Keratinocyte (primary cell): Measurements from ENCODE around the gene ROBO3. TPM values are rescaled to one million over a fixed set of nuclear protein-coding genes. Genes with fewer than 3 reads are reported as not detected.

Experiments
- DNase-seq: peaks from one replicate; pipeline ENCODE4 v3.0.0-alpha.2; 2011; ENCODE audit warnings: low read depth, missing footprints, low spot score
- FAIRE-seq: peaks from 2 replicates; lab custom pipeline; 2011; peaks lifted over from hg19 to GRCh38; lab: Jason Lieb, UNC
- H2AFZ ChIP-seq: 2 replicates; pipeline ENCODE4 v1.6.0; 2012; ENCODE audit warnings: low read length, control low read depth, inconsistent platforms; ENCODE audit not compliant: control insufficient read depth
- H3K27ac ChIP-seq: 2 replicates; pipeline ENCODE4 v1.5.1; 2011; ENCODE audit warnings: low read length; ENCODE audit not compliant: control insufficient read depth, insufficient read depth
- H3K27me3 ChIP-seq: 3 replicates; pipeline ENCODE4 v1.6.0; 2011; ENCODE audit warnings: low read length; ENCODE audit not compliant: control insufficient read depth, insufficient read depth; ENCODE audit errors: extremely low read depth
- H3K36me3 ChIP-seq, 2 experiments: 2 replicates in 1 of 2; 3 replicates in 1 of 2; pipeline ENCODE4 v1.5.1; 2011; ENCODE audit warnings: low read length in 2 of 2, mild to moderate bottlenecking in 1 of 2; ENCODE audit not compliant: control insufficient read depth in 2 of 2, insufficient read depth in 2 of 2; ENCODE audit errors: extremely low read depth in 1 of 2
- H3K4me1 ChIP-seq: 3 replicates; pipeline ENCODE4 v1.5.1; 2011; ENCODE audit warnings: low read length; ENCODE audit not compliant: control insufficient read depth, insufficient read depth; ENCODE audit errors: extremely low read depth
- H3K4me2 ChIP-seq: 3 replicates; pipeline ENCODE4 v1.6.0; 2011; ENCODE audit warnings: low read depth, low read length; ENCODE audit not compliant: control insufficient read depth, insufficient read depth; ENCODE audit errors: extremely low read depth
- H3K4me3 ChIP-seq, 3 experiments: fragments of 200-600 bp in 1 of 3; sonication (generic) in 1 of 3; 2 replicates in 2 of 3; 3 replicates in 1 of 3; pipeline ENCODE4 v1.5.1; 2011 to 2016; ENCODE audit warnings: low read length in 3 of 3, mild to moderate bottlenecking in 3 of 3, control low read depth in 2 of 3, inconsistent platforms in 1 of 3, low read depth in 1 of 3, mixed read lengths in 1 of 3, mixed run types in 1 of 3, moderate library complexity in 1 of 3; ENCODE audit not compliant: control insufficient read depth in 2 of 3, insufficient read depth in 2 of 3; ENCODE audit errors: extremely low read depth in 1 of 3
- H3K79me2 ChIP-seq: 2 replicates; pipeline ENCODE4 v1.6.0; 2012; ENCODE audit warnings: low read length; ENCODE audit not compliant: control insufficient read depth, insufficient read depth
- H3K9ac ChIP-seq: 3 replicates; pipeline ENCODE4 v1.6.0; 2011; ENCODE audit warnings: low read length; ENCODE audit not compliant: control insufficient read depth, insufficient read depth; ENCODE audit errors: extremely low read depth
- H3K9me1 ChIP-seq: 3 replicates; pipeline ENCODE4 v1.6.0; 2011; ENCODE audit warnings: low read length; ENCODE audit not compliant: control insufficient read depth, insufficient read depth; ENCODE audit errors: extremely low read depth
- H3K9me3 ChIP-seq: 2 replicates; pipeline ENCODE4 v1.5.1; 2012; ENCODE audit warnings: low read depth, low read length; ENCODE audit not compliant: control insufficient read depth
- H4K20me1 ChIP-seq: 3 replicates; pipeline ENCODE4 v1.6.0; 2011; ENCODE audit warnings: low read length; ENCODE audit not compliant: control insufficient read depth, insufficient read depth; ENCODE audit errors: extremely low read depth
- CTCF ChIP-seq, 3 experiments: IDR thresholded peaks in 1 of 3; conservative IDR thresholded peaks in 1 of 3; optimal IDR thresholded peaks in 1 of 3; 2 replicates in 2 of 3; 3 replicates in 1 of 3; pipeline versions ENCODE3 to v1.5.1; 2011; ENCODE audit warnings: low read length in 3 of 3, mild to moderate bottlenecking in 3 of 3, moderate library complexity in 2 of 3, control low read depth in 1 of 3, inconsistent platforms in 1 of 3; ENCODE audit not compliant: insufficient read depth in 2 of 3; ENCODE audit errors: extremely low read depth in 1 of 3
- EZH2 ChIP-seq: IDR thresholded peaks from one replicate; pipeline ENCODE4 v1.6.1; 2012; ENCODE audit warnings: inconsistent platforms, mild to moderate bottlenecking, low read length, moderate library complexity
- dilution Hi-C: fragments of 300-500 bp; cut with MboI; formaldehyde crosslinking; loops from one replicate; pipeline ENCODE4 v1.7.0; 2020; ENCODE audit warnings: low sequenced_read_pairs; ENCODE audit not compliant: extremely low pct_ligation_motif_present
- polyA plus RNA-seq, 5 experiments: library from polyadenylated mRNA; depleted of rRNA in 3 of 5; stranded (reverse) in 3 of 5; stranded (forward) in 1 of 5; unstranded in 1 of 5; fragments of >200 nt; gene quantifications; 1 replicate in 1 of 5; 2 replicates in 3 of 5; 3 replicates in 1 of 5; pipeline versions ENCODE4 v1.2.1 to v1.2.3, GENCODE V29; 2011 to 2012; ENCODE audit warnings: missing spikeins in 2 of 5, low read depth in 1 of 5, low replicate concordance in 1 of 5

Gene ROBO3
- polyA plus RNA-seq, 1 donor (not counting 4 experiments of a cell fraction or from before 2014, with no cell fraction given) = 13.6 TPM

DNA sequence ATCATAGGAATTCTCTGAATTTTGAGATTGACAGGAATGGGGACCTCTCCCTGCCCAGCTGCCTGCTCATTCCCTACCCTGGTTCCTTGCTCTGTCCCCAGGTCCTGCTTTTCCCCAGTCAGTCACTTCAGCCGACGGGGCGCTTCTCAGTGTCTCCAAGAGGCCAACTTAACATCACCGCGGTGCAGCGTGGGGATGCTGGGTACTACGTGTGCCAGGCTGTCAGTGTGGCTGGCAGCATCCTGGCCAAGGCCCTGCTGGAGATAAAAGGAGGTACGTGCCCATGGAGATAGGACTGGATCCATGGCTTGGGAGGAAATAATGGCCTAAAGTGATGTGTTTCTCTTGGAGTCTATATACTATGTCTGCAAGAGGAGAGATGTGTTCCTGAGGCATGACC, 7.0 kb downstream of the ROBO3 start:
- Histone ChIP-seq H3K9me1 (no peaks in the 10 kb centered on the region), H2AFZ (no peak overlapping the region), H3K9ac (no peak overlapping the region), H3K27me3 (peaks cover 72% of the 10 kb centered on the region), H3K9me3 (no peaks in the 10 kb centered on the region), H3K4me1 (peaks cover 11% of the 10 kb centered on the region), H3K4me2 (no peak overlapping the region), H3K4me3 (no peak overlapping the region), H3K79me2 (no peaks in the 10 kb centered on the region), H3K36me3 (no peaks in the 10 kb centered on the region), H4K20me1 (no peaks in the 10 kb centered on the region), H3K27ac (no peak overlapping the region)
- DNase-seq (no peak), FAIRE-seq (no peak)
- TF ChIP-seq EZH2 (peak; percentile 24), CTCF (optimal IDR thresholded peaks at IDR 0.05 in 1 of 3, IDR thresholded peaks at IDR 0.05 in 1 of 3, conservative IDR thresholded peaks at IDR 0.05 in 1 of 3; ENCODE audit: extremely low read depth in 1 of 3, insufficient read depth in 2 of 3, low read length in 3 of 3) (no peak)
- dilution Hi-C loops = no loop called here

DNA sequence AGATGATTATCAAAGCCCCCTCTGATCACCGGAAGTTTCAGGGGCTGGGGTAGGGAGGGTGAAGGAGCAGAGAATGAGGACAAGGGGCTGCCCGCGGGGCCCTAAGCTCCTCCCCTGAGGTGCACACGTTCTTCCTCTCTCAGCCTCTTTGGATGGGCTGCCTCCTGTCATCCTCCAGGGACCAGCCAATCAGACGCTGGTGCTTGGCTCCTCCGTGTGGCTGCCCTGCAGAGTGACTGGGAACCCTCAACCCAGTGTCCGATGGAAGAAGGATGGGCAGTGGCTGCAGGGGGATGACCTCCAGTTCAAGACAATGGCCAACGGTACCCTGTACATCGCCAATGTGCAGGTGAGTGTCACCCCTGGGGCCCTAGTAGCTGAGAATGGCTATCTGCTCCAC, 7.5 kb downstream of the ROBO3 start:
- Histone ChIP-seq H2AFZ (no peak overlapping the region), H3K9me3 (no peaks in the 10 kb centered on the region), H3K27me3 (peaks cover 68% of the 10 kb centered on the region), H3K79me2 (no peaks in the 10 kb centered on the region), H3K36me3 (no peaks in the 10 kb centered on the region), H3K4me3 (no peak overlapping the region), H3K9me1 (no peaks in the 10 kb centered on the region), H4K20me1 (no peaks in the 10 kb centered on the region), H3K9ac (no peak overlapping the region), H3K4me2 (no peak overlapping the region), H3K27ac (no peak overlapping the region), H3K4me1 (peaks cover 15% of the 10 kb centered on the region)
- TF ChIP-seq EZH2 (peak; percentile 16), CTCF (optimal IDR thresholded peaks at IDR 0.05 in 1 of 3, IDR thresholded peaks at IDR 0.05 in 1 of 3, conservative IDR thresholded peaks at IDR 0.05 in 1 of 3; ENCODE audit: extremely low read depth in 1 of 3, insufficient read depth in 2 of 3, low read length in 3 of 3) (no peak)
- DNase-seq (no peak), FAIRE-seq (no peak)
- dilution Hi-C loops = no loop called here
